DOHH2 (cell line): ENCODE results near the gene CENPT.

Source experiments
- H3F3A ChIP-seq: fragments of 200-600 bp; sonication (generic), shearing (Covaris generic); 2 replicates; pipeline ENCODE4 v1.6.0; 2016; ENCODE audit warnings: antibody characterized with exemption, mild to moderate bottlenecking; ENCODE audit not compliant: control insufficient read depth, insufficient read depth
- H3K27ac ChIP-seq: fragments of 200-600 bp; sonication (generic); 2 replicates; pipeline ENCODE4 v1.5.1; 2014; ENCODE audit warnings: low read depth, mild to moderate bottlenecking, low read length, moderate library complexity
- H3K27me3 ChIP-seq: fragments of 200-600 bp; sonication (generic); 2 replicates; pipeline ENCODE4 v1.6.1; 2014; ENCODE audit warnings: mild to moderate bottlenecking, low read length, mixed read lengths; ENCODE audit not compliant: control insufficient read depth
- H3K36me3 ChIP-seq: fragments of 200-600 bp; sonication (generic); 2 replicates; pipeline ENCODE4 v1.6.1; 2014; ENCODE audit warnings: mild to moderate bottlenecking, low read length, moderate library complexity, mixed read lengths; ENCODE audit not compliant: control insufficient read depth
- H3K4me1 ChIP-seq: fragments of 200-600 bp; sonication (generic); 2 replicates; pipeline ENCODE4 v1.6.1; 2014; ENCODE audit warnings: mild to moderate bottlenecking, low read length, mixed read lengths; ENCODE audit not compliant: control insufficient read depth
- H3K4me2 ChIP-seq: fragments of 200-600 bp; sonication (generic); 2 replicates; pipeline ENCODE4 v1.6.0; 2014; ENCODE audit warnings: mild to moderate bottlenecking, low read length, moderate library complexity
- H3K4me3 ChIP-seq: fragments of 200-600 bp; sonication (generic); 2 replicates; pipeline ENCODE4 v1.5.1; 2014; ENCODE audit warnings: mild to moderate bottlenecking, low read length, mixed read lengths
- H3K79me2 ChIP-seq: fragments of 200-600 bp; sonication (generic); 2 replicates; pipeline ENCODE4 v1.6.1; 2014; ENCODE audit warnings: mild to moderate bottlenecking, low read length, mixed read lengths; ENCODE audit not compliant: control insufficient read depth
- H3K9me2 ChIP-seq: fragments of 200-600 bp; sonication (generic); replicated peaks from 2 replicates; pipeline ENCODE4 v1.6.1; 2014; ENCODE audit warnings: mild to moderate bottlenecking, low read length, mixed read lengths; ENCODE audit not compliant: control insufficient read depth
- H3K9me3 ChIP-seq: fragments of 200-600 bp; sonication (generic); 2 replicates; pipeline ENCODE4 v1.6.1; 2014; ENCODE audit warnings: antibody characterized with exemption, low read length, mixed read lengths; ENCODE audit not compliant: control insufficient read depth, insufficient read depth
- H4K20me1 ChIP-seq: fragments of 200-600 bp; sonication (generic); 2 replicates; pipeline ENCODE4 v1.6.0; 2014; ENCODE audit warnings: low read depth, mild to moderate bottlenecking, antibody characterized with exemption, low read length, moderate library complexity; ENCODE audit not compliant: control insufficient read depth, insufficient read depth
- CTCF ChIP-seq: fragments of 200-600 bp; sonication (generic); IDR thresholded peaks from one replicate; pipeline ENCODE4 v1.5.1; 2014; ENCODE audit warnings: antibody characterized with exemption, mild to moderate bottlenecking, low read depth, low read length; ENCODE audit not compliant: poor library complexity, severe bottlenecking
- EZH2phosphoT487 ChIP-seq: fragments of 200-600 bp; sonication (generic); IDR thresholded peaks from 2 replicates; pipeline ENCODE4 v1.6.1; 2017; ENCODE audit warnings: borderline replicate concordance, mild to moderate bottlenecking, antibody characterized with exemption, low read length, moderate library complexity, mixed read lengths

The CENPT gene

GRCh38 chr16:67883146-67883871 lies 35.8 kb upstream of the CENPT start:
- H3K79me2 ChIP-seq, result no peaks in the 10 kb centered on the region
- no peak overlapping the region for H3K27ac ChIP-seq
- TF ChIP-seq CTCF (no peak), EZH2phosphoT487 (no peak)
- H3F3A ChIP-seq, result 0 out of 2 replicates have a peak, but pooled peaks cover 2% of the 10 kb centered on the region
- no peaks in the 10 kb centered on the region for H3K4me1 ChIP-seq
- H3K4me2 ChIP-seq, result no peak overlapping the region
- H3K36me3 ChIP-seq, result peaks cover 71% of the 10 kb centered on the region
- H3K9me2 ChIP-seq, result no peaks in the 10 kb centered on the region
- H4K20me1 ChIP-seq, result no peaks in the 10 kb centered on the region
- H3K9me3 ChIP-seq, result no peaks in the 10 kb centered on the region
- H3K27me3 ChIP-seq, result no peaks in the 10 kb centered on the region
- no peak overlapping the region for H3K4me3 ChIP-seq

- no peaks in the 10 kb centered on the region for H4K20me1 ChIP-seq
- no peaks in the 10 kb centered on the region for H3K79me2 ChIP-seq
- no peaks in the 10 kb centered on the region for H3K4me1 ChIP-seq
- H3F3A ChIP-seq, result no peaks in the 10 kb centered on the region
- no peak overlapping the region for H3K27ac ChIP-seq
- H3K4me3 ChIP-seq, result no peak overlapping the region
- peaks cover 78% of the 10 kb centered on the region for H3K36me3 ChIP-seq
- no peaks in the 10 kb centered on the region for H3K9me2 ChIP-seq
- H3K27me3 ChIP-seq, result no peaks in the 10 kb centered on the region
- TF ChIP-seq CTCF (no peak), EZH2phosphoT487 (no peak)
- no peaks in the 10 kb centered on the region for H3K9me3 ChIP-seq
- H3K4me2 ChIP-seq, result no peak overlapping the region
These were observed 35.1 kb upstream of the CENPT start for GRCh38 chr16:67882374-67883145.

- no peaks in the 10 kb centered on the region for H3F3A ChIP-seq
- H3K27me3 ChIP-seq, result no peaks in the 10 kb centered on the region
- no peaks in the 10 kb centered on the region for H3K9me2 ChIP-seq
- peaks cover 87% of the 10 kb centered on the region for H3K36me3 ChIP-seq
- no peak for TF ChIP-seq EZH2phosphoT487
- TF ChIP-seq CTCF, result no peak
- H3K4me2 ChIP-seq, result no peak overlapping the region
- H3K27ac ChIP-seq, result no peak overlapping the region
- peaks cover 2% of the 10 kb centered on the region for H3K79me2 ChIP-seq
- no peaks in the 10 kb centered on the region for H3K4me1 ChIP-seq
- H3K4me3 ChIP-seq, result no peak overlapping the region
- H3K9me3 ChIP-seq, result no peaks in the 10 kb centered on the region
- H4K20me1 ChIP-seq, result no peaks in the 10 kb centered on the region
These were observed 34.2 kb upstream of the CENPT start for GRCh38 chr16:67881621-67882161.
